ENCODE measurements around the gene HEG1. TPM values are rescaled to one million over a fixed set of nuclear protein-coding genes. Genes with fewer than 3 reads are reported as not detected.

HEG1 gene
- total RNA-seq, 1 donor from 2014 or later, result 14.4 TPM

DNA sequence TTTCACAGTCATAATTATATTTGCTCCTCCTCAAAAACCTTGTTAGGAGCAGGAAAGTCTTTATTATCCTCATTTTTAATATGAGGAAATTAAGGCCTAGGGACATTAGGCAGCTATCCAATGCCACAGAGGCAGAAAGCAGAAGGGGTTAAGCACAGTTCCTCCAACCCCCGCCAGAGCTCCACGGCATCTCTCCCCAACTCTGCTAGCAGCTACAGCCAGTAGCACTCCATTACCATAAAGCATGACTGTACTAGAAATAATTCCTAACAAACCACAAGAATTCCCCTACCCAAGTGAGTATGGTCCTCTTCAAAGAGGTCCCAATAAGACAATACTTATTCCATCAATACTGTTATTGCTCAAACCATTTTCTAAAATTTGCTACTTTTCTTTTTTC is 9.8 kb downstream of the HEG1 start:
- TF ChIP-seq, protein P1, sequence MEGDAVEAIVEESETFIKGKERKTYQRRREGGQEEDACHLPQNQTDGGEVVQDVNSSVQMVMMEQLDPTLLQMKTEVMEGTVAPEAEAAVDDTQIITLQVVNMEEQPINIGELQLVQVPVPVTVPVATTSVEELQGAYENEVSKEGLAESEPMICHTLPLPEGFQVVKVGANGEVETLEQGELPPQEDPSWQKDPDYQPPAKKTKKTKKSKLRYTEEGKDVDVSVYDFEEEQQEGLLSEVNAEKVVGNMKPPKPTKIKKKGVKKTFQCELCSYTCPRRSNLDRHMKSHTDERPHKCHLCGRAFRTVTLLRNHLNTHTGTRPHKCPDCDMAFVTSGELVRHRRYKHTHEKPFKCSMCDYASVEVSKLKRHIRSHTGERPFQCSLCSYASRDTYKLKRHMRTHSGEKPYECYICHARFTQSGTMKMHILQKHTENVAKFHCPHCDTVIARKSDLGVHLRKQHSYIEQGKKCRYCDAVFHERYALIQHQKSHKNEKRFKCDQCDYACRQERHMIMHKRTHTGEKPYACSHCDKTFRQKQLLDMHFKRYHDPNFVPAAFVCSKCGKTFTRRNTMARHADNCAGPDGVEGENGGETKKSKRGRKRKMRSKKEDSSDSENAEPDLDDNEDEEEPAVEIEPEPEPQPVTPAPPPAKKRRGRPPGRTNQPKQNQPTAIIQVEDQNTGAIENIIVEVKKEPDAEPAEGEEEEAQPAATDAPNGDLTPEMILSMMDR (IDR thresholded peaks at IDR 0.05; ENCODE audit: unreplicated experiment), result no peak
- Mint-ChIP-seq H3K4me3 (no peak overlapping the region), H3K27ac (no peak overlapping the region), H3K27me3 (ENCODE audit: low read depth) (peaks cover 17% of the 10 kb centered on the region), H3K4me1 (peaks cover 10% of the 10 kb centered on the region), H3K9me3 (no peaks in the 10 kb centered on the region), H3K36me3 (no peaks in the 10 kb centered on the region)
- no peak for DNase-seq (ENCODE audit: low spot score in 2 of 2, unreplicated experiment in 2 of 2)

- H3K9me3 Mint-ChIP-seq, result no peaks in the 10 kb centered on the region
- peaks cover 10% of the 10 kb centered on the region for H3K4me1 Mint-ChIP-seq
- TF ChIP-seq, protein P1 (IDR thresholded peaks at IDR 0.05; ENCODE audit: unreplicated experiment), result no peak
- H3K4me3 Mint-ChIP-seq, result no peak overlapping the region
- DNase-seq (ENCODE audit: low spot score in 2 of 2, unreplicated experiment in 2 of 2), result no peak
- no peak overlapping the region for H3K27ac Mint-ChIP-seq
- peaks cover 12% of the 10 kb centered on the region for H3K27me3 Mint-ChIP-seq (ENCODE audit: low read depth)
- H3K36me3 Mint-ChIP-seq, result no peaks in the 10 kb centered on the region
Observed at GRCh38 chr3:125045194-125045593, 10.6 kb downstream of the HEG1 start.

DNA sequence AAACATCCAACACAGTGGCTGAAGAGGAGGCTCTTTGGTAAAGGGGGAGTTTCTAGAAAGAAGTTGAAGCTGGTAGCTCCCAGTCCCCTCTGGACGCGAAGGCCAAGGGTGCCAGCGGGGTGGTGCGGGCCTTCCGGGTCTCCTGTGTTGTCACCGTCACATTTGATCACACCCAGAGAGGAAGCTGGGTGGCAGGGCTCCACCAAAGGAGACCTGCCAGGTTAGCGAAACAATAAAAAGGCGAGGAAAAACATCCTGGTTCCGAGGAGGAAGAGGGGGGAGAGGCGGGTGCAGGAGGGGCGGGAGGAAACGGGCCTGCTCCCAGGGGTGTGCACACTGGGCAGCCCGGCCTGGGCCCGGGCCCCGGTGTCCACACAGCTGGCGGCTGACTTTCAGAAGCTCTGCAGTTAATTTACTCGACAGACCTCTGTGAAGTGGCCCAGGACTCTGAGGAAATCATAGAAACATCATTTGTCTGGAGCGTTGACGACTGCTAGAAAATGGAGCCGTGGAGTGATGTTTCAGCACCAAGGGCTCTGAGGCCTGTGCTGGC is 12.1 kb downstream of the HEG1 start:
- TF ChIP-seq, protein P1 (IDR thresholded peaks at IDR 0.05; ENCODE audit: unreplicated experiment), result no peak
- Mint-ChIP-seq H3K4me3 (no peak overlapping the region), H3K4me1 (peaks cover 26% of the 10 kb centered on the region), H3K36me3 (no peaks in the 10 kb centered on the region), H3K9me3 (no peaks in the 10 kb centered on the region), H3K27me3 (ENCODE audit: low read depth) (peaks cover 6% of the 10 kb centered on the region), H3K27ac (no peak overlapping the region)
- DNase-seq (ENCODE audit: low spot score in 2 of 2, unreplicated experiment in 2 of 2), result no peak

DNA sequence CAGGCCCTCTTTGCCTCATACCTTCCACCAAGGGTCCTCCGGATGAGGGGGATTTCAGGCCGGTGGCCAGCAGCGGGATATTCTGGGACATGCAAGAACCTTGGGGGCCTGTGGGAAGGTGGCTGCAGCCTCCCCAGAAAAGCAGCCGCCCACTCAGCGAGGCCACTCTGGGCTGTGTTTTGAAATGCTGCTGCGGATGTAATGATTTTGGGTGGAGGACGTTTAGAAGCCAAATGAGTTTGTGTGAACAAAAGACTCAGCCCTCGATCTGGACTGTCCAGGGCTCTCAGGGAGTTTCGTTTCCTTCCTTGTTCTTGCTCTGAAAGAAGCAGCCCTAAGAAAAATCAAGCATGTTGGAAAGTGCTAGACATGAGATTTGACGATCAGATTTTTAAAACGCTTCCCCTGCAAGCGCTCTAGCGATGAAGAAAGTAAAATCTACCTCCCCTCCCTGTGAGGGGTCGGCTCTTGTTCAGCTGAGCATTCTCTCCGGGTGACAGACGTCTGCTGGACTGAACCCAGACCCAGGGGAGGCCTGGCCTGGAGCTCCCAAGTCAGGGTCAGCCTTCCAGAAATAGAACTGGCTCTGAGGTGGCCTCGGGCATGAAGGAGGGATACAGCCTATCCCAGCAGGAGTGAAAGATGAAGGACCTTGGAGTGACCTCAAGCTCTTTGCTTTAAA is 12.9 kb downstream of the HEG1 start:
- TF ChIP-seq, protein P1 (IDR thresholded peaks at IDR 0.05; ENCODE audit: unreplicated experiment), result no peak
- Mint-ChIP-seq H3K9me3 (no peaks in the 10 kb centered on the region), H3K4me1 (peaks cover 29% of the 10 kb centered on the region), H3K4me3 (no peak overlapping the region), H3K36me3 (no peaks in the 10 kb centered on the region), H3K27me3 (ENCODE audit: low read depth) (peaks cover 1% of the 10 kb centered on the region), H3K27ac (peak overlapping the region; percentile 65)
- DNase-seq (ENCODE audit: low spot score in 2 of 2, unreplicated experiment in 2 of 2), result no peak

DNA sequence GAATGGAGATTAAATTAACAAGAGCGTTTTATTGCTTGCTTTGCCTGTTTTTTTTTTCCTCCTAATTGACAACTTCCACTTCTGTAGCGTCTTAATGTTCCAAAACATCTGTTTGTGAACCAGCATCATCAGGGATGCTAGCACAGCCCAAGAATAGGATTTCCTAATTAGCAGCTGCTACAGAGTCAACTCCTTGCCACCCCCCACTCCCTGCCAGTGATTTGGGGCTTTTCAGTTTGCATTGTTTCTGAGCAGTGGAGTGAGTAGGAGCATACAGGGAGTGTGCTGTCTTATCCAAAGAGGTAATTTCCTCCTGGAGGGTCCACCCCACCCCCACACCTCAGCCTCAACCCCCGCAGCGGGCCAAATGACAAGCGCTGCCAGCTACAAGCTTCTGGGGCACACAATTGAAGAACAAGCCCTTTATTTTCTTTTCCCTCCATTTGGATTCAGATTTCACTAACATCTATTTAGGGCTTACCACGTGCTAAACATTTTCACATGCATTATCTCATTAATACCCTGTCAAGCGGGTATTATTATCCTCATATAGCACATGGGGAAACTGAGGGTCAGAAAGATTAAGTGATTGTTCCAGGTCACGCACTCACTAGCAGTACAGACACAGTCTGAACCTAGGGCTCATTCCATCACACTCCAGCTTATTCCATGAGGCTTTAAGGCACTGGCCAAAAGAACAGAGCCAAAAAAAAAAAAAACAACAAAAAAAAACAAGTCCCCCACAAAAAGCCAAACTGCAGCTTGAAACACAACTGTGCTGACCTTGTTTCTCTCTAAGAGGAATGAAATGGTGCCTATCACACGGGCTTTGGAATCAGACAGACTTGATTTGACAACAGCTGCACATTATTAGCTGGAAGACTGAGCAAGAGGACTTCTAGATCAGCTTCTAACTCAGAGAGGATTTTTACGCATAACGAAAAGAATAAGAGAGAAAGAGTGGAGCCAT is 16.4 kb downstream of the HEG1 start:
- TF ChIP-seq, protein P1 (IDR thresholded peaks at IDR 0.05; ENCODE audit: unreplicated experiment), result no peak
- peak overlapping the region; percentile 49 for H3K27ac Mint-ChIP-seq

More for the DNA sequence above, 16.4 kb downstream of the HEG1 start:
- peaks cover 5% of the 10 kb centered on the region for H3K9me3 Mint-ChIP-seq
- DNase-seq (ENCODE audit: low spot score in 2 of 2, unreplicated experiment in 2 of 2), result no peak
- no peaks in the 10 kb centered on the region for H3K27me3 Mint-ChIP-seq (ENCODE audit: low read depth)
- H3K36me3 Mint-ChIP-seq, result peaks cover 9% of the 10 kb centered on the region
- H3K4me1 Mint-ChIP-seq, result peaks cover 32% of the 10 kb centered on the region
- no peak overlapping the region for H3K4me3 Mint-ChIP-seq
